ENCODE results near the gene CCL16. TPM values are rescaled to one million over a fixed set of nuclear protein-coding genes. Genes with fewer than 3 reads are reported as not detected.
"Not testable (repeated sequence)": the region's sequence is repeated elsewhere in the genome, so short reads cannot be mapped to it uniquely, and the experiment has no call there.

CCL16 gene
- not detected for total RNA-seq

GRCh38 chr17:35981246-35981645 lies at the start of gene CCL16:
CCL16 (minus strand) TSS chr17:35981497; CDS start chr17:35981420, 77 bp downstream.
- no peaks in the 10 kb centered on the region for H3K36me3 Mint-ChIP-seq
- H3K4me1 Mint-ChIP-seq, result no peaks in the 10 kb centered on the region
- no peak within 1 kb of the TSS for H3K4me3 Mint-ChIP-seq
- H3K27me3 Mint-ChIP-seq, result peaks cover 10% of the 10 kb centered on the region
- no peak within 1 kb of the TSS for H3K27ac Mint-ChIP-seq
- DNase-seq, result no peak
- no peaks in the 10 kb centered on the region for H3K9me3 Mint-ChIP-seq

- H3K36me3 Mint-ChIP-seq, result no peaks in the 10 kb centered on the region
- H3K9me3 Mint-ChIP-seq, result no peaks in the 10 kb centered on the region
- peaks cover 42% of the 10 kb centered on the region for H3K27me3 Mint-ChIP-seq
- DNase-seq, result no peak
- no peak overlapping the region for H3K27ac Mint-ChIP-seq
- peaks cover 4% of the 10 kb centered on the region for H3K4me1 Mint-ChIP-seq
- H3K4me3 Mint-ChIP-seq, result no peak overlapping the region
Observed at GRCh38 chr17:36030956-36031355, 49.7 kb upstream of the CCL16 start.

- Mint-ChIP-seq H3K9me3 (no peaks in the 10 kb centered on the region), H3K4me3 (no peak overlapping the region), H3K36me3 (no peaks in the 10 kb centered on the region), H3K27ac (no peak overlapping the region), H3K4me1 (no peaks in the 10 kb centered on the region), H3K27me3 (peaks cover 38% of the 10 kb centered on the region)
- no peak for DNase-seq
Observed at GRCh38 chr17:36027761-36028160, 46.5 kb upstream of the CCL16 start.

GRCh38 chr17:36024106-36024869 lies 43.0 kb upstream of the CCL16 start:
- no peak overlapping the region for H3K4me3 Mint-ChIP-seq
- no peak for DNase-seq
- no peak overlapping the region for H3K27ac Mint-ChIP-seq
- peaks cover 51% of the 10 kb centered on the region for H3K27me3 Mint-ChIP-seq
- no peaks in the 10 kb centered on the region for H3K9me3 Mint-ChIP-seq
- H3K36me3 Mint-ChIP-seq, result no peaks in the 10 kb centered on the region
- H3K4me1 Mint-ChIP-seq, result no peaks in the 10 kb centered on the region

- no peak overlapping the region for H3K27ac Mint-ChIP-seq
- no peaks in the 10 kb centered on the region for H3K36me3 Mint-ChIP-seq
- H3K9me3 Mint-ChIP-seq, result no peaks in the 10 kb centered on the region
Observed at GRCh38 chr17:36019423-36019822, 38.1 kb upstream of the CCL16 start.

GRCh38 chr17:36017799-36018198 lies 36.5 kb upstream of the CCL16 start, which contains the start of gene CCL23:
CCL23 (minus strand) TSS chr17:36017972; CDS start chr17:36017897, 75 bp downstream.
- Mint-ChIP-seq H3K4me3 (no peak within 1 kb of the TSS), H3K9me3 (no peaks in the 10 kb centered on the region), H3K4me1 (no peaks in the 10 kb centered on the region), H3K27ac (no peak within 1 kb of the TSS), H3K36me3 (no peaks in the 10 kb centered on the region), H3K27me3 (peaks cover 37% of the 10 kb centered on the region)
- no peak for DNase-seq

More at GRCh38 chr17:36019423-36019822, 38.1 kb upstream of the CCL16 start:
- H3K4me1 Mint-ChIP-seq, result no peaks in the 10 kb centered on the region
- peaks cover 43% of the 10 kb centered on the region for H3K27me3 Mint-ChIP-seq
- no peak overlapping the region for H3K4me3 Mint-ChIP-seq
- DNase-seq, result no peak

GRCh38 chr17:36016555-36016954 lies 35.3 kb upstream of the CCL16 start:
- no peaks in the 10 kb centered on the region for H3K9me3 Mint-ChIP-seq
- no peak overlapping the region for H3K4me3 Mint-ChIP-seq
- no peaks in the 10 kb centered on the region for H3K4me1 Mint-ChIP-seq
- H3K27ac Mint-ChIP-seq, result no peak overlapping the region
- no peaks in the 10 kb centered on the region for H3K36me3 Mint-ChIP-seq
- no peak for DNase-seq
- H3K27me3 Mint-ChIP-seq, result peaks cover 25% of the 10 kb centered on the region

- not testable (repeated sequence) for H3K4me3 Mint-ChIP-seq, DNase-seq, H3K27ac Mint-ChIP-seq, H3K36me3 Mint-ChIP-seq, H3K4me1 Mint-ChIP-seq, H3K9me3 Mint-ChIP-seq
- H3K27me3 Mint-ChIP-seq, result peaks cover 24% of the 10 kb centered on the region
Observed at GRCh38 chr17:36015895-36016294, 34.6 kb upstream of the CCL16 start.

GRCh38 chr17:36014946-36015345 lies 33.6 kb upstream of the CCL16 start:
- Mint-ChIP-seq H3K9me3 (peaks cover 1% of the 10 kb centered on the region), H3K27ac (no peak overlapping the region)

GRCh38 chr17:36011201-36011600 lies 29.9 kb upstream of the CCL16 start:
- Mint-ChIP-seq H3K27me3 (peaks cover 10% of the 10 kb centered on the region), H3K36me3 (no peaks in the 10 kb centered on the region), H3K27ac (no peak overlapping the region), H3K4me3 (no peak overlapping the region), H3K4me1 (no peaks in the 10 kb centered on the region), H3K9me3 (peaks cover 3% of the 10 kb centered on the region)
- no peak for DNase-seq

More at GRCh38 chr17:36014946-36015345, 33.6 kb upstream of the CCL16 start:
- H3K36me3 Mint-ChIP-seq, result no peaks in the 10 kb centered on the region
- H3K27me3 Mint-ChIP-seq, result peaks cover 19% of the 10 kb centered on the region
- H3K4me1 Mint-ChIP-seq, result no peaks in the 10 kb centered on the region
- no peak overlapping the region for H3K4me3 Mint-ChIP-seq
- no peak for DNase-seq

- no peak for DNase-seq
- H3K27me3 Mint-ChIP-seq, result peaks cover 10% of the 10 kb centered on the region
- H3K4me1 Mint-ChIP-seq, result peaks cover 7% of the 10 kb centered on the region
- no peak overlapping the region for H3K4me3 Mint-ChIP-seq
- H3K36me3 Mint-ChIP-seq, result no peaks in the 10 kb centered on the region
- peaks cover 3% of the 10 kb centered on the region for H3K9me3 Mint-ChIP-seq
- H3K27ac Mint-ChIP-seq, result no peak overlapping the region
Observed at GRCh38 chr17:36008998-36009665, 27.8 kb upstream of the CCL16 start.

- DNase-seq, result no peak
- peaks cover 2% of the 10 kb centered on the region for H3K9me3 Mint-ChIP-seq
- no peak overlapping the region for H3K4me3 Mint-ChIP-seq
- no peaks in the 10 kb centered on the region for H3K36me3 Mint-ChIP-seq
- peaks cover 8% of the 10 kb centered on the region for H3K4me1 Mint-ChIP-seq
- H3K27ac Mint-ChIP-seq, result no peak overlapping the region
- H3K27me3 Mint-ChIP-seq, result no peaks in the 10 kb centered on the region
Observed at GRCh38 chr17:36004594-36005108, 23.4 kb upstream of the CCL16 start.

- peaks cover 10% of the 10 kb centered on the region for H3K27me3 Mint-ChIP-seq
- H3K27ac Mint-ChIP-seq, result no peak overlapping the region
- no peaks in the 10 kb centered on the region for H3K9me3 Mint-ChIP-seq
- H3K4me1 Mint-ChIP-seq, result peaks cover 8% of the 10 kb centered on the region
- no peak overlapping the region for H3K4me3 Mint-ChIP-seq
- no peaks in the 10 kb centered on the region for H3K36me3 Mint-ChIP-seq
- no peak for DNase-seq
Observed at GRCh38 chr17:36002631-36003030, 21.3 kb upstream of the CCL16 start.

GRCh38 chr17:36001862-36002603 lies 20.7 kb upstream of the CCL16 start:
- Mint-ChIP-seq H3K27me3 (peaks cover 10% of the 10 kb centered on the region), H3K27ac (no peak overlapping the region), H3K4me3 (no peak overlapping the region), H3K36me3 (no peaks in the 10 kb centered on the region), H3K4me1 (peaks cover 8% of the 10 kb centered on the region), H3K9me3 (no peaks in the 10 kb centered on the region)
- DNase-seq, result no peak
